Thoracic aorta (tissue), 2 donors: Measurements from ENCODE around the gene MPZL1. TPM values are rescaled to one million over a fixed set of nuclear protein-coding genes. Genes with fewer than 3 reads are reported as not detected.
A peak's percentile ranks its signal among the peaks of the same experiment; 100 is the strongest.

ENCODE experiments used
- ATAC-seq: fragments of 150-250 bp; one replicate; pipeline ENCODE4 v1.8.0; 2017; ENCODE audit warnings: low read depth; ENCODE audit not compliant: insufficient number of reproducible peaks, low FRiP score
- DNase-seq: peaks from one replicate; pipeline ENCODE4 v3.0.0-alpha.2; 2020; ENCODE audit warnings: low spot score
- H3K27ac ChIP-seq, 2 donors: fragments of 200-600 bp; sonication (generic); 1 replicate in 1 of 2; 2 replicates in 1 of 2; pipeline ENCODE4 v1.5.1; 2016; ENCODE audit warnings: mild to moderate bottlenecking in 2 of 2, moderate library complexity in 2 of 2
- H3K27me3 ChIP-seq: fragments of 200-600 bp; sonication (generic); replicated peaks from 2 replicates; pipeline ENCODE4 v1.6.0; 2016; ENCODE audit warnings: mild to moderate bottlenecking; ENCODE audit not compliant: insufficient read depth
- H3K36me3 ChIP-seq: fragments of 200-600 bp; sonication (generic); one replicate; pipeline ENCODE4 v1.5.1; 2016
- H3K4me1 ChIP-seq, 2 donors: fragments of 200-600 bp; sonication (generic); 1 replicate in 1 of 2; 2 replicates in 1 of 2; pipeline versions ENCODE4 v1.5.1 to v1.6.0; 2016; ENCODE audit warnings: low read depth in 2 of 2, mild to moderate bottlenecking in 1 of 2; ENCODE audit not compliant: control insufficient read depth in 1 of 2
- H3K4me3 ChIP-seq: fragments of 200-600 bp; sonication (generic); 2 replicates; pipeline ENCODE4 v1.5.1; 2016; ENCODE audit warnings: mild to moderate bottlenecking
- H3K9me3 ChIP-seq: fragments of 200-600 bp; sonication (generic); 2 replicates; pipeline ENCODE4 v1.5.1; 2016
- CTCF ChIP-seq: fragments of 200-600 bp; sonication (generic); IDR thresholded peaks from one replicate; pipeline ENCODE4 v1.5.1; 2019; ENCODE audit warnings: antibody characterized with exemption
- total RNA-seq, 2 donors: library from RNA; depleted of rRNA; stranded (reverse); fragments of >200 nt; gene quantifications; one replicate each; pipeline versions ENCODE4 v1.1.0 to v1.2.3, GENCODE V29; 2016

MPZL1 gene
- total RNA-seq, 2 donors from 2014 or later: 92.6 to 108 TPM

GRCh38 chr1:167707942-167708341 is 13.8 kb upstream of the MPZL1 start:
- DNase-seq (no peak), ATAC-seq (no peak)
- Histone ChIP-seq H3K27ac (no peak overlapping the region), H3K4me3 (no peak overlapping the region), H3K4me1 (peaks cover 10 to 21% of the 10 kb centered on the region in 2 donors), H3K27me3 (no peaks in the 10 kb centered on the region), H3K9me3 (no peaks in the 10 kb centered on the region), H3K36me3 (no peaks in the 10 kb centered on the region)
- no peak for TF ChIP-seq CTCF

GRCh38 chr1:167708940-167709389 is 12.8 kb upstream of the MPZL1 start:
- H3K27ac ChIP-seq: no peak overlapping the region
- no peak for TF ChIP-seq CTCF

GRCh38 chr1:167710836-167711235 is 10.9 kb upstream of the MPZL1 start:
- ATAC-seq (no peak), DNase-seq (no peak)
- no peak overlapping the region for H3K4me3 ChIP-seq
- no peak for TF ChIP-seq CTCF
- no peaks in the 10 kb centered on the region for H3K36me3 ChIP-seq
- H3K9me3 ChIP-seq: no peaks in the 10 kb centered on the region
- peak overlapping the region; percentile 50 to 78 for H3K27ac ChIP-seq
- H3K27me3 ChIP-seq: no peaks in the 10 kb centered on the region
- peaks cover 13 to 21% of the 10 kb centered on the region in 2 donors for H3K4me1 ChIP-seq

More at GRCh38 chr1:167708940-167709389, 12.8 kb upstream of the MPZL1 start:
- H3K9me3 ChIP-seq: no peaks in the 10 kb centered on the region
- no peaks in the 10 kb centered on the region for H3K36me3 ChIP-seq
- no peak for ATAC-seq
- peaks cover 13 to 21% of the 10 kb centered on the region in 2 donors for H3K4me1 ChIP-seq
- H3K27me3 ChIP-seq: no peaks in the 10 kb centered on the region
- DNase-seq: no peak
- H3K4me3 ChIP-seq: no peak overlapping the region

- Histone ChIP-seq H3K36me3 (no peaks in the 10 kb centered on the region), H3K9me3 (no peaks in the 10 kb centered on the region), H3K27me3 (no peaks in the 10 kb centered on the region), H3K4me1 (peaks cover 13 to 21% of the 10 kb centered on the region in 2 donors), H3K4me3 (no peak overlapping the region), H3K27ac (peak overlapping the region; percentile 50 to 78)
- ATAC-seq: peak; percentile 22
- no peak for TF ChIP-seq CTCF
- no peak for DNase-seq
These were observed 10.0 kb upstream of the MPZL1 start for GRCh38 chr1:167711797-167712196.

GRCh38 chr1:167713330-167714081 is 8.3 kb upstream of the MPZL1 start:
- peaks cover 13 to 21% of the 10 kb centered on the region in 2 donors for H3K4me1 ChIP-seq
- DNase-seq (no peak), ATAC-seq (no peak)
- peak overlapping the region; percentile 78 to 79 for H3K27ac ChIP-seq
- no peaks in the 10 kb centered on the region for H3K27me3 ChIP-seq
- H3K36me3 ChIP-seq: no peaks in the 10 kb centered on the region
- no peak for TF ChIP-seq CTCF
- H3K9me3 ChIP-seq: no peaks in the 10 kb centered on the region
- H3K4me3 ChIP-seq: peak overlapping the region; percentile 70
